Measurements from ENCODE around the gene KRT82. TPM values are rescaled to one million over a fixed set of nuclear protein-coding genes. Genes with fewer than 3 reads are reported as not detected.

Gene KRT82
- total RNA-seq, 1 experiment from 2014 or later: not detected

GRCh38 chr12:52398176-52398575 is 8.0 kb downstream of the KRT82 start:
- no CpG with 5 or more reads among the region's 1 CpG for WGBS (ENCODE audit: extremely low coverage, insufficient read length, low lambda C conversion rate)
- no peak overlapping the region for H2BK120ac ChIP-seq (ENCODE audit: low read depth, low read length, poor library complexity, severe bottlenecking)

More at GRCh38 chr12:52398176-52398575, 8.0 kb downstream of the KRT82 start:
- Histone ChIP-seq H3K9me3 (ENCODE audit: control insufficient read depth, low read depth, low read length) (no peaks in the 10 kb centered on the region), H3T11ph (ENCODE audit: low read length) (no peak overlapping the region), H3K14ac (ENCODE audit: insufficient read depth, low read length) (no peak overlapping the region), H2BK12ac (ENCODE audit: insufficient read length, low read depth, low read length) (no peak overlapping the region), H3K56ac (ENCODE audit: insufficient read length, low read depth, low read length) (no peak overlapping the region), H3K79me2 (ENCODE audit: insufficient read depth, low read length) (no peaks in the 10 kb centered on the region), H4K8ac (replicated peaks; ENCODE audit: insufficient read length, low read depth, low read length) (no peak overlapping the region), H3K4ac (ENCODE audit: low read depth, low read length) (no peak overlapping the region), H2AK5ac (ENCODE audit: insufficient read length, low read length) (no peak overlapping the region), H4K91ac (ENCODE audit: insufficient read length, low read depth, low read length) (no peak overlapping the region), H4K5ac (ENCODE audit: insufficient read length, low read depth, low read length) (no peak overlapping the region), H3K18ac (ENCODE audit: insufficient read length, low read depth, low read length) (no peak overlapping the region), H3K27ac (ENCODE audit: insufficient read length, low read depth, low read length) (no peak overlapping the region), H3K9ac (ENCODE audit: extremely low read depth, insufficient read length, low read length) (no peak overlapping the region), H4K20me1 (ENCODE audit: control insufficient read depth, insufficient read depth, insufficient read length) (no peaks in the 10 kb centered on the region), H2BK20ac (ENCODE audit: low read depth, low read length, poor library complexity, severe bottlenecking) (no peak overlapping the region), H3K27me3 (ENCODE audit: insufficient read depth, low read length) (no peaks in the 10 kb centered on the region; the same call in 1 of the 2 replicates), H3K4me2 (ENCODE audit: insufficient read depth, insufficient read length, low read length) (no peak overlapping the region), H3K23me2 (ENCODE audit: insufficient read length, low read depth, low read length, poor library complexity, severe bottlenecking) (no peaks in the 10 kb centered on the region), H2BK15ac (ENCODE audit: low read depth, low read length) (no peak overlapping the region), H3K79me1 (ENCODE audit: insufficient read depth, low read depth, low read length, poor library complexity, severe bottlenecking) (no peaks in the 10 kb centered on the region), H3K4me1 (ENCODE audit: insufficient read depth, low read length) (peaks cover under 1% of the 10 kb centered on the region; the same call in 1 of the 2 replicates), H2BK5ac (ENCODE audit: insufficient read length, low read length) (no peak overlapping the region), H2AFZ (ENCODE audit: low read length) (no peak overlapping the region), H3K23ac (ENCODE audit: insufficient read length, low read depth, low read length) (no peak overlapping the region)
- H3K9me3 Mint-ChIP-seq: no peaks in the 10 kb centered on the region; a peak in 1 of 5 replicates
- H3K36me3 Mint-ChIP-seq (ENCODE audit: insufficient read depth in 1 of 3, low read depth in 3 of 3): no peaks in the 10 kb centered on the region; a peak in 1 of 7 replicates
- peaks cover 7 to 9% of the 10 kb centered on the region in 2 experiments for H3K4me1 Mint-ChIP-seq
- TF ChIP-seq CTCF (conservative IDR thresholded peaks at IDR 0.05): no peak
- peaks cover 8% of the 10 kb centered on the region for H3K27me3 Mint-ChIP-seq (ENCODE audit: low read depth)
- no peak for DNase-seq
- no peak overlapping the region for H3K27ac Mint-ChIP-seq
- H3K4me3 Mint-ChIP-seq: no peak overlapping the region
